Measurements from ENCODE around the gene ATF3. TPM values are rescaled to one million over a fixed set of nuclear protein-coding genes. Genes with fewer than 3 reads are reported as not detected.
A peak's percentile ranks its signal among the peaks of the same experiment; 100 is the strongest.

Gene ATF3
- polyA plus RNA-seq, 3 donors, result 10.4 to 227 (median 13.3) TPM

- H4K20me1 ChIP-seq (ENCODE audit: insufficient read depth, low read length), result no peaks in the 10 kb centered on the region
- no peak overlapping the region for H3K4me3 ChIP-seq (replicated peaks in 1 of 3; ENCODE audit: low read depth in 2 of 3, low read length in 3 of 3)
- Mint-ChIP-seq H3K36me3 (no peaks in the 10 kb centered on the region), H3K27me3 (ENCODE audit: low read depth in 3 of 3) (peaks cover 0 to 5% (median 2%) of the 10 kb centered on the region in 3 donors), H3K9me3 (peaks cover 0 to 2% (median 0%) of the 10 kb centered on the region in 7 donors), H3K4me1 (peaks cover 4% of the 10 kb centered on the region), H3K27ac (peak overlapping the region in 1 of 7 donors; percentile 41), H3K4me3 (no peak overlapping the region)
- intact Hi-C loops (cut with micrococcal nuclease), result no loop called here
- H2AFZ ChIP-seq (ENCODE audit: insufficient read depth, low read depth, low read length, poor library complexity, severe bottlenecking), result no peak overlapping the region
- H3K36me3 ChIP-seq (replicated peaks in 1 of 2; ENCODE audit: control insufficient read depth in 1 of 2, insufficient read depth in 2 of 2, low read length in 2 of 2), result no peaks in the 10 kb centered on the region
- peaks cover 0 to 1% of the 10 kb centered on the region in 2 donors for H3K4me1 ChIP-seq (ENCODE audit: control insufficient read depth in 1 of 2, insufficient read depth in 2 of 2, low read length in 2 of 2)
- H3K4me2 ChIP-seq (replicated peaks; ENCODE audit: extremely low read depth, low read length, poor library complexity, severe bottlenecking), result no peak overlapping the region
- H3K9ac ChIP-seq (ENCODE audit: insufficient read depth, low read length, poor library complexity, severe bottlenecking), result no peak overlapping the region
- H3K9me3 ChIP-seq (replicated peaks in 1 of 2; ENCODE audit: control insufficient read depth in 1 of 2, insufficient read depth in 1 of 2, low read length in 2 of 2), result no peaks in the 10 kb centered on the region
- H3K27me3 ChIP-seq (ENCODE audit: control insufficient read depth in 2 of 2, insufficient read depth in 2 of 2, low read length in 2 of 2), result no peaks in the 10 kb centered on the region
- DNase-seq, result no peak
- no peaks in the 10 kb centered on the region for H3K79me2 ChIP-seq (ENCODE audit: insufficient read depth, low read length)
- TF ChIP-seq, protein P1, sequence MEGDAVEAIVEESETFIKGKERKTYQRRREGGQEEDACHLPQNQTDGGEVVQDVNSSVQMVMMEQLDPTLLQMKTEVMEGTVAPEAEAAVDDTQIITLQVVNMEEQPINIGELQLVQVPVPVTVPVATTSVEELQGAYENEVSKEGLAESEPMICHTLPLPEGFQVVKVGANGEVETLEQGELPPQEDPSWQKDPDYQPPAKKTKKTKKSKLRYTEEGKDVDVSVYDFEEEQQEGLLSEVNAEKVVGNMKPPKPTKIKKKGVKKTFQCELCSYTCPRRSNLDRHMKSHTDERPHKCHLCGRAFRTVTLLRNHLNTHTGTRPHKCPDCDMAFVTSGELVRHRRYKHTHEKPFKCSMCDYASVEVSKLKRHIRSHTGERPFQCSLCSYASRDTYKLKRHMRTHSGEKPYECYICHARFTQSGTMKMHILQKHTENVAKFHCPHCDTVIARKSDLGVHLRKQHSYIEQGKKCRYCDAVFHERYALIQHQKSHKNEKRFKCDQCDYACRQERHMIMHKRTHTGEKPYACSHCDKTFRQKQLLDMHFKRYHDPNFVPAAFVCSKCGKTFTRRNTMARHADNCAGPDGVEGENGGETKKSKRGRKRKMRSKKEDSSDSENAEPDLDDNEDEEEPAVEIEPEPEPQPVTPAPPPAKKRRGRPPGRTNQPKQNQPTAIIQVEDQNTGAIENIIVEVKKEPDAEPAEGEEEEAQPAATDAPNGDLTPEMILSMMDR (IDR thresholded peaks at IDR 0.05), result no peak
- no peak overlapping the region for H3K27ac ChIP-seq (ENCODE audit: low read depth in 1 of 2, low read length in 2 of 2)
- 90% methylated on average over 4 of the region's 4 CpGs for WGBS (ENCODE audit: insufficient coverage)
Measured at GRCh38 chr1:212651521-212651920, 43.0 kb downstream of the ATF3 start.

GRCh38 chr1:212651977-212652376 lies 43.4 kb downstream of the ATF3 start:
- H3K27me3 ChIP-seq (ENCODE audit: control insufficient read depth in 2 of 2, insufficient read depth in 2 of 2, low read length in 2 of 2), result no peaks in the 10 kb centered on the region
- no peak overlapping the region for H2AFZ ChIP-seq (ENCODE audit: insufficient read depth, low read depth, low read length, poor library complexity, severe bottlenecking)
- TF ChIP-seq, protein P1 (IDR thresholded peaks at IDR 0.05), result no peak
- intact Hi-C loops (cut with micrococcal nuclease), result no loop called here
- no CpG with 5 or more reads among the region's 3 CpGs for WGBS (ENCODE audit: insufficient coverage)
- DNase-seq, result no peak
- H3K4me1 ChIP-seq (ENCODE audit: control insufficient read depth in 1 of 2, insufficient read depth in 2 of 2, low read length in 2 of 2), result no peaks in the 10 kb centered on the region
- peak overlapping the region in 1 of 7 donors; percentile 24 for H3K27ac Mint-ChIP-seq
- H3K36me3 ChIP-seq (replicated peaks in 1 of 2; ENCODE audit: control insufficient read depth in 1 of 2, insufficient read depth in 2 of 2, low read length in 2 of 2), result no peaks in the 10 kb centered on the region
- peaks cover 1% of the 10 kb centered on the region for H3K4me1 Mint-ChIP-seq
- no peak overlapping the region for H3K4me3 ChIP-seq (replicated peaks in 1 of 3; ENCODE audit: low read depth in 2 of 3, low read length in 3 of 3)
- no peaks in the 10 kb centered on the region for H3K9me3 ChIP-seq (replicated peaks in 1 of 2; ENCODE audit: control insufficient read depth in 1 of 2, insufficient read depth in 1 of 2, low read length in 2 of 2)
- no peak overlapping the region for H3K9ac ChIP-seq (ENCODE audit: insufficient read depth, low read length, poor library complexity, severe bottlenecking)
- H3K4me2 ChIP-seq (replicated peaks; ENCODE audit: extremely low read depth, low read length, poor library complexity, severe bottlenecking), result no peak overlapping the region
- no peaks in the 10 kb centered on the region for H3K79me2 ChIP-seq (ENCODE audit: insufficient read depth, low read length)
- no peak overlapping the region for H3K27ac ChIP-seq (ENCODE audit: low read depth in 1 of 2, low read length in 2 of 2)
- H3K36me3 Mint-ChIP-seq, result no peaks in the 10 kb centered on the region
- no peaks in the 10 kb centered on the region for H4K20me1 ChIP-seq (ENCODE audit: insufficient read depth, low read length)
- H3K9me3 Mint-ChIP-seq, result peaks cover 0 to 2% (median 0%) of the 10 kb centered on the region in 7 donors
- peaks cover 0 to 5% (median 2%) of the 10 kb centered on the region in 3 donors for H3K27me3 Mint-ChIP-seq (ENCODE audit: low read depth in 3 of 3)
- no peak overlapping the region for H3K4me3 Mint-ChIP-seq
